HK-2 (cell line): Measurements from ENCODE around the gene ANXA11.

Source experiments
- DNase-seq: peaks from one replicate; pipeline ENCODE4 v3.0.0-alpha.2; 2018; ENCODE audit not compliant: unreplicated experiment

Gene ANXA11

GRCh38 chr10:80166581-80167470 is 38.5 kb downstream of the ANXA11 start:
- DNase-seq = no peak

GRCh38 chr10:80165173-80165572 is 40.2 kb downstream of the ANXA11 start:
- DNase-seq = no peak

GRCh38 chr10:80164596-80164995 is 40.7 kb downstream of the ANXA11 start:
- no peak for DNase-seq

- no peak for DNase-seq
Observed at GRCh38 chr10:80163741-80164341, 41.5 kb downstream of the ANXA11 start.

- no peak for DNase-seq
Observed at GRCh38 chr10:80161321-80162083, 43.8 kb downstream of the ANXA11 start.

- DNase-seq = no peak
Observed at GRCh38 chr10:80160361-80161320, 44.7 kb downstream of the ANXA11 start.

GRCh38 chr10:80159166-80159873 is 46.0 kb downstream of the ANXA11 start:
- no peak for DNase-seq

- peak; percentile 80 for DNase-seq
Observed at GRCh38 chr10:80158598-80159127, 46.7 kb downstream of the ANXA11 start.

- no peak for DNase-seq
Observed at GRCh38 chr10:80158126-80158525, 47.2 kb downstream of the ANXA11 start.

- no peak for DNase-seq
Observed at GRCh38 chr10:80157561-80157960, 47.8 kb downstream of the ANXA11 start.

- DNase-seq = no peak
Observed at GRCh38 chr10:80156216-80156615, 49.1 kb downstream of the ANXA11 start.

GRCh38 chr10:80155696-80156215 is 49.6 kb downstream of the ANXA11 start:
- DNase-seq = no peak

- DNase-seq = no peak
Observed at GRCh38 chr10:80154978-80155695, 50.2 kb downstream of the ANXA11 start.

- DNase-seq = no peak
Observed at GRCh38 chr10:80154626-80154977, 50.7 kb downstream of the ANXA11 start.

- DNase-seq = no peak
Observed at GRCh38 chr10:80153460-80153859, 51.9 kb downstream of the ANXA11 start.

GRCh38 chr10:80152820-80153219 is 52.5 kb downstream of the ANXA11 start:
- DNase-seq = no peak

GRCh38 chr10:80150172-80150571 is 55.2 kb downstream of the ANXA11 start:
- DNase-seq = no peak

- DNase-seq = no peak
Observed at GRCh38 chr10:80149123-80149522, 56.2 kb downstream of the ANXA11 start.

- DNase-seq = no peak
Observed at GRCh38 chr10:80148166-80148805, 57.1 kb downstream of the ANXA11 start.
